Sigmoid colon (tissue), 7 donors: Measurements from ENCODE around the gene WDFY2. TPM values are rescaled to one million over a fixed set of nuclear protein-coding genes. Genes with fewer than 3 reads are reported as not detected.

Experiments used
- DNase-seq: peaks from one replicate; pipeline ENCODE4 v3.0.0-alpha.2; 2019
- H3K27ac ChIP-seq, 4 donors: fragments of 200-600 bp; sonication (generic); one replicate each; pipeline ENCODE4 v1.5.1; 2016 to 2019; ENCODE audit warnings: mild to moderate bottlenecking in 1 of 4
- H3K27me3 ChIP-seq, 3 donors: fragments of 200-600 bp; sonication (generic); one replicate each; pipeline ENCODE4 v1.5.1; 2019; ENCODE audit warnings: mild to moderate bottlenecking in 1 of 3
- H3K36me3 ChIP-seq, 4 donors: fragments of 200-600 bp; sonication (generic); one replicate each; pipeline ENCODE4 v1.5.1; 2016 to 2019
- H3K4me1 ChIP-seq, 4 donors: fragments of 200-600 bp; sonication (generic); one replicate each; pipeline ENCODE4 v1.5.1; 2017 to 2019
- H3K4me3 ChIP-seq, 4 donors: fragments of 200-600 bp; sonication (generic); one replicate each; pipeline ENCODE4 v1.5.1; 2017 to 2019; ENCODE audit warnings: mild to moderate bottlenecking in 2 of 4, moderate library complexity in 1 of 4
- H3K9me3 ChIP-seq, 4 donors: fragments of 200-600 bp in 3 of 4; sonication (generic) in 3 of 4; one replicate each; pipeline versions ENCODE4 v1.5.1 to v1.6.1; 2013 to 2019
- EP300 ChIP-seq, 4 donors: sonication (generic); formaldehyde crosslinking; IDR thresholded peaks; one replicate each; pipeline ENCODE4 v1.6.1; 2017; ENCODE audit warnings: antibody characterized with exemption in 4 of 4
- POLR2A ChIP-seq, 2 donors: fragments of 450-650 bp; IDR thresholded peaks; one replicate each; pipeline ENCODE4 v1.6.1; 2016; ENCODE audit warnings: antibody characterized with exemption in 2 of 2, mild to moderate bottlenecking in 2 of 2, moderate library complexity in 2 of 2
- POLR2AphosphoS5 ChIP-seq, 4 donors: sonication (generic); formaldehyde crosslinking; IDR thresholded peaks; one replicate each; pipeline ENCODE4 v1.6.1; 2017; ENCODE audit warnings: antibody characterized with exemption in 4 of 4
- WGBS, 2 donors: extraction: QIAGEN DNeasy Blood & Tissue Kit; methylation state at CpG; one replicate each; pipeline ENCODE4 v1.1.7; 2013; 5-methylcytosine and 5-hydroxymethylcytosine counted together
- intact Hi-C: fragments of 100-400 bp; cut with DNase I; formaldehyde crosslinking; loops from one replicate; pipeline ENCODE4 v1.15.1; 2023
- polyA plus RNA-seq, 3 donors: library from polyadenylated mRNA; stranded (reverse); fragments of 200-250 nt; gene quantifications; one replicate each; pipeline ENCODE4 v1.2.3, GENCODE V29; 2013
- total RNA-seq, 4 donors: library from RNA; depleted of rRNA; stranded (reverse); fragments of >200 nt; gene quantifications; one replicate each; pipeline ENCODE4 v1.1.0, GENCODE V29; 2016
- TF ChIP-seq, protein P1 (sequence below), 4 experiments: fragments of 450-650 bp in 3 of 4; fragments of 200-600 bp in 1 of 4; IDR thresholded peaks; one replicate each; pipeline ENCODE4 v1.5.1; 2016 to 2019; ENCODE audit warnings: antibody characterized with exemption in 4 of 4, mild to moderate bottlenecking in 3 of 4, moderate library complexity in 2 of 4
- donor health status: healthy with polysubstance abuse.
- donor health status: Bipolar disorder and iron deficiency.
- donor health status: healthy.

WDFY2 gene
- total and polyA plus RNA-seq, 7 donors, result 0.60 to 18.3 (median 7.3) TPM

GRCh38 chr13:51665456-51665855, 81.2 kb downstream of the WDFY2 start:
- no peaks in the 10 kb centered on the region for H3K9me3 ChIP-seq
- no peak for TF ChIP-seq POLR2A (IDR thresholded peaks at IDR 0.05)
- TF ChIP-seq, protein P1, sequence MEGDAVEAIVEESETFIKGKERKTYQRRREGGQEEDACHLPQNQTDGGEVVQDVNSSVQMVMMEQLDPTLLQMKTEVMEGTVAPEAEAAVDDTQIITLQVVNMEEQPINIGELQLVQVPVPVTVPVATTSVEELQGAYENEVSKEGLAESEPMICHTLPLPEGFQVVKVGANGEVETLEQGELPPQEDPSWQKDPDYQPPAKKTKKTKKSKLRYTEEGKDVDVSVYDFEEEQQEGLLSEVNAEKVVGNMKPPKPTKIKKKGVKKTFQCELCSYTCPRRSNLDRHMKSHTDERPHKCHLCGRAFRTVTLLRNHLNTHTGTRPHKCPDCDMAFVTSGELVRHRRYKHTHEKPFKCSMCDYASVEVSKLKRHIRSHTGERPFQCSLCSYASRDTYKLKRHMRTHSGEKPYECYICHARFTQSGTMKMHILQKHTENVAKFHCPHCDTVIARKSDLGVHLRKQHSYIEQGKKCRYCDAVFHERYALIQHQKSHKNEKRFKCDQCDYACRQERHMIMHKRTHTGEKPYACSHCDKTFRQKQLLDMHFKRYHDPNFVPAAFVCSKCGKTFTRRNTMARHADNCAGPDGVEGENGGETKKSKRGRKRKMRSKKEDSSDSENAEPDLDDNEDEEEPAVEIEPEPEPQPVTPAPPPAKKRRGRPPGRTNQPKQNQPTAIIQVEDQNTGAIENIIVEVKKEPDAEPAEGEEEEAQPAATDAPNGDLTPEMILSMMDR (IDR thresholded peaks at IDR 0.05), result no peak
- TF ChIP-seq POLR2AphosphoS5 (IDR thresholded peaks at IDR 0.05), result no peak
- TF ChIP-seq EP300 (IDR thresholded peaks at IDR 0.05), result no peak
- 92 to 94% methylated on average over 2 of the region's 2 CpGs for WGBS, 2 donors
- no peaks in the 10 kb centered on the region for H3K27me3 ChIP-seq
- DNase-seq, result no peak
- H3K36me3 ChIP-seq, result no peaks in the 10 kb centered on the region
- H3K4me1 ChIP-seq, result peaks cover 0 to 24% (median 5%) of the 10 kb centered on the region in 4 donors
- H3K4me3 ChIP-seq, result no peak overlapping the region
- intact Hi-C loops, result no loop called here
- H3K27ac ChIP-seq, result no peak overlapping the region

- Histone ChIP-seq H3K36me3 (no peaks in the 10 kb centered on the region), H3K27ac (no peak overlapping the region), H3K9me3 (no peaks in the 10 kb centered on the region), H3K4me3 (no peak overlapping the region), H3K27me3 (no peaks in the 10 kb centered on the region), H3K4me1 (peaks cover 0 to 24% (median 5%) of the 10 kb centered on the region in 4 donors)
- TF ChIP-seq POLR2AphosphoS5 (IDR thresholded peaks at IDR 0.05) (no peak), EP300 (IDR thresholded peaks at IDR 0.05) (no peak), POLR2A (IDR thresholded peaks at IDR 0.05) (no peak)
- TF ChIP-seq, protein P1 (IDR thresholded peaks at IDR 0.05), result no peak
- 16 to 56% methylated on average over 1 of the region's 1 CpG for WGBS, 2 donors
- intact Hi-C loops, result no loop called here
- DNase-seq, result no peak
Measured at GRCh38 chr13:51666374-51666773, 82.1 kb downstream of the WDFY2 start.

DNA sequence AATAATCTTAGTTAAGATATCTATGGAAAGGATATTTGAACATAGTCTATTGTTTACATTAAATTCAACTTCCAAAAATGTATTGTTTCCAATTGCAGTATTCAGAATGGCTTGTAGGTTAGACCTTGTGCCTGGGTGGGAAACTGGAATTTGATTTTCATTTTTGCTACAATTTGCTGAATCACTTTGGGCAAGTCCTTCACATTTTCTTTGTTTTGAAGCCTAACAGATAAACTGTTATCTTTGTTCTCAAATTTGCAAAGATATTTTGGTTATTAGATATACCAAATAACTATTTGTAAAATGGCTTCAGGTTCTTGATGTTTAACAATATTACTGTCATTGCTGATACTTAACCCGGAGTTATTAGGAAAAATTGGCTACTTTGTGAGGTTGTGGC, 82.6 kb downstream of the WDFY2 start:
- Histone ChIP-seq H3K4me1 (peaks cover 0 to 24% (median 5%) of the 10 kb centered on the region in 4 donors), H3K9me3 (no peaks in the 10 kb centered on the region), H3K27me3 (no peaks in the 10 kb centered on the region), H3K4me3 (no peak overlapping the region), H3K36me3 (no peaks in the 10 kb centered on the region), H3K27ac (no peak overlapping the region)
- intact Hi-C loops, result no loop called here
- no peak for DNase-seq
- 96 to 99% methylated on average over 1 of the region's 1 CpG for WGBS, 2 donors
- TF ChIP-seq EP300 (IDR thresholded peaks at IDR 0.05) (no peak), POLR2AphosphoS5 (IDR thresholded peaks at IDR 0.05) (no peak), POLR2A (IDR thresholded peaks at IDR 0.05) (no peak)
- TF ChIP-seq, protein P1 (IDR thresholded peaks at IDR 0.05), result no peak

GRCh38 chr13:51668580-51669195, 84.4 kb downstream of the WDFY2 start:
- intact Hi-C loops, result no loop called here
- DNase-seq, result no peak
- peaks cover 0 to 24% (median 5%) of the 10 kb centered on the region in 4 donors for H3K4me1 ChIP-seq
- H3K27ac ChIP-seq, result no peak overlapping the region
- H3K36me3 ChIP-seq, result no peaks in the 10 kb centered on the region
- no peaks in the 10 kb centered on the region for H3K27me3 ChIP-seq
- 71 to 81% methylated on average over 6 of the region's 6 CpGs for WGBS, 2 donors
- TF ChIP-seq EP300 (IDR thresholded peaks at IDR 0.05), result no peak
- no peak for TF ChIP-seq POLR2A (IDR thresholded peaks at IDR 0.05)
- TF ChIP-seq POLR2AphosphoS5 (IDR thresholded peaks at IDR 0.05), result no peak
- TF ChIP-seq, protein P1 (IDR thresholded peaks at IDR 0.05), result no peak
- H3K4me3 ChIP-seq, result no peak overlapping the region
- no peaks in the 10 kb centered on the region for H3K9me3 ChIP-seq

DNA sequence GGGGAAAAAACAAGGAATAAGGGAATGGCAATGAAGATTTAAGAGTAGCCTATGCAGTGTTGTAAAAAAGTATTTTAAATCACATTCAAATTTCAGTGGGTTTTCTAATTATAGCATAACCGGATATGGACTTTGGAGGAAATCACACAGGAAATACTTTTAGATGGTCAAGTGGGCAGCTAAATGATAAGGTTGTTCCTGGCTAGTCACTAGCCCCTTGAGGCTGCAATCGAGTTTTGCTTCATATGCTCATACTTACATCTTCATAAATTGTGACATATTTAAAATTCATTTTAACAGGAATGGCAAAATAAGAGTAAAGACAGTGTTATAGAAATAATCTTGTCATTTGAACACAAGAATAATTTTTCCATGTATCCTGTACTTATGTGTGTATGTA, 88.9 kb downstream of the WDFY2 start:
- Histone ChIP-seq H3K27ac (no peak overlapping the region), H3K9me3 (no peaks in the 10 kb centered on the region), H3K4me1 (peaks cover 0 to 3% (median 0%) of the 10 kb centered on the region in 4 donors), H3K27me3 (no peaks in the 10 kb centered on the region), H3K4me3 (no peak overlapping the region), H3K36me3 (no peaks in the 10 kb centered on the region)
- DNase-seq, result no peak
- 67 to 92% methylated on average over 2 of the region's 2 CpGs for WGBS, 2 donors
- TF ChIP-seq EP300 (IDR thresholded peaks at IDR 0.05) (no peak), POLR2AphosphoS5 (IDR thresholded peaks at IDR 0.05) (no peak), POLR2A (IDR thresholded peaks at IDR 0.05) (no peak)
- TF ChIP-seq, protein P1 (IDR thresholded peaks at IDR 0.05), result no peak
- intact Hi-C loops, result no loop called here
